HG02981 (cell line): ENCODE measurements around the gene MED20.

Experiments used
- ATAC-seq: cut with Tn5 transposase; IDR thresholded peaks from one replicate; pipeline ENCODE4 v1.9.1; 2021; ENCODE audit warnings: mild to moderate bottlenecking, moderate library complexity; ENCODE audit not compliant: unreplicated experiment

MED20 gene

GRCh38 chr6:41914869-41915530 lies 5.9 kb downstream of the MED20 start:
- no peak for ATAC-seq

- no peak for ATAC-seq
Measured at GRCh38 chr6:41914343-41914742, 6.6 kb downstream of the MED20 start.

GRCh38 chr6:41909727-41910126 lies 11.2 kb downstream of the MED20 start:
- ATAC-seq: no peak

- no peak for ATAC-seq
Measured at GRCh38 chr6:41901882-41902519, 18.9 kb downstream of the MED20 start.

GRCh38 chr6:41900861-41901260 lies 20.1 kb downstream of the MED20 start:
- no peak for ATAC-seq

GRCh38 chr6:41896281-41896680 lies 24.7 kb downstream of the MED20 start:
- no peak for ATAC-seq

GRCh38 chr6:41895300-41896233 lies 25.4 kb downstream of the MED20 start, which contains the start of gene USP49:
USP49 (minus strand) TSS chr6:41895375; CDS start chr6:41806983, 88,392 bp downstream.
- ATAC-seq: peak; percentile 80

GRCh38 chr6:41894366-41895299 lies 26.3 kb downstream of the MED20 start:
- peak; percentile 33 for ATAC-seq

GRCh38 chr6:41892921-41893564 lies 27.9 kb downstream of the MED20 start:
- no peak for ATAC-seq

GRCh38 chr6:41887331-41887751 lies 33.6 kb downstream of the MED20 start:
- ATAC-seq: no peak

GRCh38 chr6:41885930-41886329 lies 35.0 kb downstream of the MED20 start:
- no peak for ATAC-seq

GRCh38 chr6:41884957-41885356 lies 36.0 kb downstream of the MED20 start:
- ATAC-seq: no peak

GRCh38 chr6:41881506-41881905 lies 39.4 kb downstream of the MED20 start:
- ATAC-seq: no peak

- no peak for ATAC-seq
Measured at GRCh38 chr6:41878961-41879405, 42.0 kb downstream of the MED20 start.

GRCh38 chr6:41878246-41878645 lies 42.7 kb downstream of the MED20 start:
- ATAC-seq: no peak

GRCh38 chr6:41877051-41877680 lies 43.8 kb downstream of the MED20 start:
- no peak for ATAC-seq

GRCh38 chr6:41874741-41875140 lies 46.2 kb downstream of the MED20 start:
- no peak for ATAC-seq

GRCh38 chr6:41872147-41872546 lies 48.8 kb downstream of the MED20 start:
- no peak for ATAC-seq

- no peak for ATAC-seq
Measured at GRCh38 chr6:41871691-41872090, 49.2 kb downstream of the MED20 start.
